Pulmonary artery endothelial cell (primary cell): Measurements from ENCODE around the gene CLIP1. TPM values are rescaled to one million over a fixed set of nuclear protein-coding genes. Genes with fewer than 3 reads are reported as not detected.
"Not testable (repeated sequence)": the region's sequence is repeated elsewhere in the genome, so short reads cannot be mapped to it uniquely, and the experiment has no call there.

Source experiments
- DNase-seq: peaks from one replicate; pipeline ENCODE4 v3.0.0-alpha.2; 2011; ENCODE audit warnings: low read depth, low spot score
- total RNA-seq: library from RNA; depleted of rRNA; stranded (reverse); fragments of >200 nt; gene quantifications from 2 replicates; pipeline ENCODE4 v1.2.3, GENCODE V29; 2014

CLIP1 gene
- total RNA-seq, 1 donor from 2014 or later = 47.4 TPM

DNA sequence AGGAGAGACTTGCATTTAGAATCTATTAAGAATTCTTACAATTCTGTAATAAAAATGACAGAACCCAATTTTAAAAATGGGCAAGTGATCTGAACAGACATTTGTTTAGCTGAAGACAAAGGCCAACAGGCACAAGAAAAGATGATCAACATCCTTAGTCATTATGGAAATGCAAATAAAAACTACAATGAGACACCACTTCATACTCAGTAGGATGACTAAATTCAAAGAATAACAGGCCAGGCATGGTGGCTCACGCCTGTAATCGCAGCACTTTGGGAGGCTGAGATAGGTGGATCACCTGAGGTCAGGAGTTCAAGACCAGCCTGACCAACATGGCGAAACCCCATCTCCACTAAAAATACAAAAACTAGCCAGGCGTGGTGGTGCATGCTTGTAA lies 164.0 kb downstream of the CLIP1 start:
- DNase-seq = not testable (repeated sequence)

DNA sequence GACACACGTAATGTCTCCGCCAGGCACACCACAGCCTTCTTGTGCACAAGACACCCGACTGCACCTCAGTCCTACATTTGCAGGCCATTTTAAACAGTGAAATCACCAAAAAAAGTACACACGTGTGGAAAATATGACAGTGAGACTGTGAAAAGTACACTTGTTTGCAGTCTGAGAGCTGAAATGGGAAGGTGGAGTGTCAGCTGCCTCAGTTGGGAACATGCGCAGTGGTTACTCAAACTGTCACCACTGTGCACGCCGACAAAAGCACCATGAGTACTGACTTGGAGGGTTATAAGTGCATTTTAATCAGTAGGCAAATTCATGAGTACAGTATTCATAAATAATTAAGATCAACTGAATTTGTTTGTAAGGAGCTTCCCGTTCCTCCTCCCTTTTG lies 171.9 kb downstream of the CLIP1 start:
- DNase-seq = no peak

DNA sequence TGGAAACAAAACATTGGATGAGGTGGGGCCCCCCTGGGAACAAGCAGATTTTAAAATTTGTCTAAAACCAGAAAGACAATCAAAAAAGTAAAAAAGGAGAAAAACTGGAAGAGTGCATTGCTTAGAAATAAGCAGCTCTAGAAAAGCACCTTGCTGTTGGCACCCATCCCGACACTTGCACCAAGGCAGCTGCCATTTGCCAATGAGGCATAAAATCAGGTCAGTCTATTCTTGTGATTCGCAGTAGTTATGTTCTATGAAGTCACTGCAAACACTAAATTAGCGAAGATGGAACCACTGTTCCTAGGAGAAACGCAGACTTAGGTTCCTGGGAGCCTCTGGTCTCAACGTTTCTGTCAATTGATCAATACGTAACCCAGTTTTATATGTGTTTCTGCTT lies 172.4 kb downstream of the CLIP1 start:
- DNase-seq = no peak

DNA sequence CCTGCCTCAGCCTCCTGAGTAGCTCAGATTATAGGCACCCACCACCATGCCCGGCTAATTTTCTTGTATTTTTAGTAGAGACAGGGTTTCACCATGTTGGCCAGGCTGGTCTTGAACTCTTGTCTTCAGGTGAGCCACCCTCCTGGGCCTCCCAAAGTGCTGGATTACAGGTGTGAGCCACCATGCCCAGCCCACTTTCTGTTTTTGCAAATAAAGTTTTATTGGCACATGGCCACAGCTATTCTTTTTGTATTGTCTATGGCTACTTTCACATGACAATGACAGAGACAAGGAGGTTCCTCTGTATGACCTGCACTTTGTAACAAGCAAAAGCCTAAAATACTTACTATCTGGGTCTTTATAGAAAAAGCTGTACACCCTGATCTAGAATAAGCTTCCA lies 176.9 kb downstream of the CLIP1 start:
- DNase-seq = no peak

DNA sequence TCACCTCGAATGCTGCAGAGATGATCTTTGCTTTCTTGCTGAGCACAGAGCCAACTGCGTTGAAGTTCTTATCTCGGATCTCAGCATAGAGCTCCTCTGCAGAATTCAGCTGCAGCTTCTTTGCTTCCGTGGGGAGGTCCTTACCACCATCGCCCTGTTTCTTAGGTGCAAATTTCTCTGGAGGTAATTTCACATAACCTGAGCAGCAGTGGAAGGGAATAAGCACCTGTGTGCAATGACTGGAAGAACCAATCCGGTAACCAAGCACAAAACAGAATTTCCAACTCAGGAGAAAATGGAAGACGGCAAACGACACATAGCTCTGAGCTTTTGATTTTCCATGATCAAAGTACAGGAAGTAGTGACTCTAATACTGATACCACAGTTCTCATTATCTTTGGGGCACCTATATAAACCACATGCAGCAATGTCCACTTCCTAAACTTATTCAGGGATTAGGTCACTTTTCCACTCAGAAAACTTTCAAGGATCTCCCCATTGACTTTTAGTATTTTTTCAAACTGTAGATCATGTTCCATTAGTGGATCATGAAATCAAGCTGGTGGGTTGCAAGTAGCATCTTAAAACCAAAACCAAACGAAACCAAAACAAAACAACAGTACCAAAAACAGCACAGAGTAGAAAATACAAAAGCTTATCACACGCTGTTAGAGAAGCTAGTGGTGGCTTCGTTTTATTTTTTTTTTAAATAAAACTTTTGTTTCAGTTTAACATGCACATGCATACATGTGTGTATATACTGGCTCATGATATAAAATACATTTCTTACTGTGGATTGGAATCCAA lies 177.7 kb downstream of the CLIP1 start:
- no peak for DNase-seq

DNA sequence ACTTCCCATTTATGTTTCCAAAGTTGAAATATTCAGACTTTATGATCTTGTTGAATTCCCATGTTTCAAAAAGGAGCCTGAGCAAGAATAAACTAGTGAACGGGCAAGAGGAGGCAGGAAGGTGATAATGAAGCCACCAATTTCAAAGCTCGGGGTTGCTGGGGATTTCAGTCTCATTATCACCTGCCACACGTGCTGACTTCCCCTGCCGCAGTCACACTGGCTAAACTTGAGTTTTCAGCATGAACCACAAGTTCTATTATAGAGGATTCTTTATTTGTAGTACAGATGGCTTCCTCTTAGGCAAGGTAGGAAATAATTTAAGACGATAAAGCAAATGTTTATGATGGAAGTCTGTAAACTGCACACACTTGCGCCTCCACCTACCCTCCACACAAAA lies 178.5 kb downstream of the CLIP1 start:
- DNase-seq = no peak

DNA sequence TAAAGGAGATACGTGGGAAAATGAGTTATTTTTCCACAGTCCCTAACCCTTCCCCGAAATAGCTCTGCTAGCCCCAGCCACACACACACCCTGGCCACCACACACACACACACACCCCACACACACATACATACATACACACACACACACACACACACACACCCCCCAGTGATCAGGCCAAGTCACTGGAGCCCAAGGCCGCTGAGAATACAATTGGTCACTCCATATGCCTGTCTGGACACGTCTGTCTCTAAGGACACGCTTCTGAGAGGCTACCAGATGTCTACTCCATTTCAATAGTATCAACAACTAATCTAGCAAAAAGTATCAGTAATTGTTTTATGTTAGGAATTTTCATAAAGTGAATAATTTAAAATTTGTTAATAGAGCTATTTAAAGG lies 183.6 kb downstream of the CLIP1 start:
- no peak for DNase-seq

DNA sequence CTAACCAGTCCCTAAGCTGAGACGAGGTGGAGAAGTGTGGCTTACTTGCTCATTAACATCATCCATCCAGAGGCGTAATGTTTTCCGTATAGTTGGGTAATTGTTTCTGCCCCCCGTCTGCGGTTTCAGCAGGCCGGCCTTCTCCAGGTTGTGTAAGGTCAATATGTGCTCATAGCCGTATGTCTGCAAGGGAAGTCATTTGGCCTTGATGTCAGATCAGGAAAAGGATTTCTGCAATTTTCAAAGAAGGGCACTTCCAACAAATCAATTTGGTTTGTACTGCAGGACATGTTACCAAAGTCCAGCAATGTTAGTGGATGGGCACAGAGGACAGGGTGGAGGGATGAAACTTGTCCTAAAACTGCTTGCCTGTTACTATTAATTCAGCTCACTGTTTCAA lies 186.7 kb downstream of the CLIP1 start:
- DNase-seq = no peak

DNA sequence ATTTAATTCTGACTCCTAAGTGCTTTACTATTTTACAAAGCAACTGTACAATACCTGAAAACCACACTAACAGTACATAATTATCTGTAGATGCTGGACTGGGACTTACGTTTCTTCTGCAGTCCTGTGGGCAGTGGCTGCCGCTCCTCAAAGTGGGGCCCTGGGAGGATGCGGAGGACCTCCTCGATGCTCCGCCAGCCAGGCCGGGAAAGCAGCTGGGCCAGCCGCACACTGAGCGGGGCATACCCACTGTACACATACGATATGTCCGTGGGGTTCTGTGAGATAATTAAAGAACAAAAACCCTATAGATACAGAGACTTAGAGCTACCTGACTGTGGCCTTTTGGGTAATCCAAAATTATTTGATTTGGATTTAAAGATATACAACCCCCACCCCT lies 189.8 kb downstream of the CLIP1 start:
- no peak for DNase-seq

DNA sequence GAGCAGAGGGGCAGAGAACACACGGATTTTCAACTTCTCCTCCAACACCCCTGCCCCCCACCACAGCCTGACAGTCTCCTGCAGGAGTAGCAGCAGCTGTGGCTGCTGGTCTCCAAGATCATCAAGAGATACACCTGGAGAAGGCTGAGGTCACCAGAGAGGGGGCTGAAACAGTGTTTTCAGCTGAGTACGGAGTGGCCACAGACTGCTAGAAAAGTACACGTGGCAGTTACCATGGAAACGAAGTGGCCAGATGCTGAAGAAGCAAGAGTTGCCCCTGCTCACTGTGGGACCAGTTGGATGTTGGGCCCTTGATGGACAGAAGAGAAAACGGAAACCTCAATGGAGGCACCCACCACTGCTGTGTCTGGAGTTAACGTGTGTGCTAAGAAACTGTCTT lies 191.7 kb downstream of the CLIP1 start:
- no peak for DNase-seq

DNA sequence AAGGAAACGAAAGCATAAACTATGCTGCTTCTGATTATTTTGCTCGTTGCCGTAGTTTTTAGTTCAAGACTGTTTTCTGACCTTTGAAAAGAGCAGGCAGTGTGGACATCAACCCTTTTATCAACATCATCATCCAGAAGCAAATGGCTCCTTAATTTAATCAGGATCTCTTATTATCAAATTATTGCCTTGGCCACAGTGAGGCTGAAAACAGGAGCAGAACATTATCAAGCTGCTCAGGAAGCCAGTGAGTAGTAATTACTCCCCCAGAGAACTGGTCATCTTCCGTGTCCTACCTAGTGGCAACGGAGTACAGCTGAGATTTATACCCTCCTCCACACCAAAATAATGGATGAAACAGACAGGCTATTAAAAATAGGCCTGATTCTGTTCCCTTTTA lies 194.4 kb downstream of the CLIP1 start:
- no peak for DNase-seq

DNA sequence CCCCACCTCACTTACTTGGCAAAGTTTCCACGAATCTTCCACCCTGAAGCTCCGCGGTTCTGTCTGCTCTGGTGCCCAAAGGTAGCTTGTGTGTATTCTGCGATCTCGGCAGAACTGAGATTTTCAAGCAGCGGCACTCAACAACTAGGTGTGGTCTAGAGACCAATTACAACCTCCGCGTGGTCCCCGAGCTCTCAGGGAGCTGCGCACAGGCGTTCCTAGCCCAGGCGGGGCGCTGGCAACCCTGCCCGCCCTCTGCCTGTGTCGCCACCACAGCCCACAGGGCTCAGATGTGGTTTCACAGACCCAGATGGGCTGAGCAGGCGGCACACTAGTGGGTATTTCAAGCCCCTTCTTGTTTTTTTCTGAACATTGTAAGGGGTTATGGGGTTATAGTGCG lies 195.1 kb downstream of the CLIP1 start:
- DNase-seq = no peak

DNA sequence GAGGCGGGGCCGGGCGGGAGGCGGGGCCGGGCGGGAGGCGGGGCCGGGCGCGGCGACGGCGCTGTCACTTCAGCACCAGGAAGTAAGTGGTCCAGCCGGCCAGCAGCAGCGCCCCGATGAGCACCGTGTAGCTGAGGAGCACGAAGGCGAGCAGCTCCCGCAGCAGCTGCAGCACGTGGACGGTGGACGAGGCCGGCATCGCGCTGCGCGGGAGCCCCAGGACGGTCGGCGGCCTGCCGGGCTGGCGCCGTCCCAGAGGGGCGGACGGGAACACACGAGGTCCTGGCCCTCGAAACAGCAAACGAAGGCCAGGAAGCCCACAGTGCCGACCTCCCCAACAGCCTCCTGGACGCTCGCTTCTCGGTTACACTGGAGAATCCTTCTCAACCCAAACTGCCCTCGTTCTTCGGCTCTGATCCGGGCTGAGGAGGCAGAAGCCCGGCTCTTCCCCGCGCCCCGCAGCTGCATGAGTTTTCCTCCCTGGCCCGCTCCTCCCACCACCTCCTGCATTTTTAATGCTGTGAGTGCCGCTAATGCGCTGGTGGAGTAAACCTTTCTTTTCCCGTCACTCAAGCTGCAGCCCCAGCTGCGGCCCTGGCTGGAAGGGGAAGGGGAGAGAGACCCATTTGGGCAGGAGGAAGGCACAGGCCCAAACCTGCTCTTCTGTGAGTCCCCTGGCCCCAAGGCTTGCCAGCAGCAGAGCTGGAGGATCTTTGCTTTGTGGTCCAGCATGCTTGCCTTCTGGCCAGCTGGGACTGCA lies 195.9 kb downstream of the CLIP1 start:
- DNase-seq = no peak

DNA sequence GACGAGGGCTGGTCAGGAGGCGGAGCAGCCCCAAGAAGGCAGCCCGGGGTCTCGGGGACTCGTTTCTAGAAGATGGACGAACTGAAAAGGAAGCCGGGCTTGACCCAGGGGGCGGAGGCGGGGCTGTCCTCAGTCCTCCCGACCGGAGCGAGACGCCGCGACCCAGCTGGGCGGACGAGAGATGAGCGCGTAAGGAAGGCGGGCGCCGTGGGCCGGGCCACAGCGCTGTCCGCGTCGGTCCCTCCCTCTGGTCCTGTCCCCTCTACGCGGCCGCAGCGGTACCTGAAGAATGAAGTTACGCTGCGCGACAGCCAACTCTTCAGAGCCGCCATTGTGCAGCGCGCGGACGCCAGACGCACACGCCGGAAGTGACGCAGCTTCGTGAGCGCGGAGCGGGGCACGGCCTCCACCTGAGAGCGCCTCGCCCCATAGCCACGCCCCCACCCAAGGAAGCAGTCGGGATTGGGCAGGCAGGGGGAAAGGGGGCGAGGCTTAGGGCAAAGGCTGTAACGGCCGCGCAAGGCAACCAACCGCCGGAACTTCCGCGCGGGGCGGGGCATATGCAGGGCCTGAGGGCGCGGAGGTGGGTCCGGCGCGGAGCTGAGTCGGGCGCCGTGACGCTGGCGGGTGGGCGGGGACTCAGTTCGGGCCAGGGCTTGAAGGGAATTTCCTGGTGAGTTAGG lies 196.6 kb downstream of the CLIP1 start, which contains the start of gene DIABLO:
Gene DIABLO, minus strand, starts transcription at position 370 of the 683 bp plus-strand sequence. Its CDS starts 38 bp downstream, at position 332.
- DNase-seq = peak; percentile 97

Other genes starting within 250 kb of the CLIP1 start
- gene IL31, start 248.4 kb downstream of the CLIP1 start, total RNA-seq = not detected in 2 replicates
- gene LRRC43, start 239.5 kb downstream of the CLIP1 start, total RNA-seq = 2.2 TPM in 2 replicates
- gene B3GNT4, start 219.0 kb downstream of the CLIP1 start, total RNA-seq = under 0.01 and 0.04 TPM in 2 replicates
- 56.6 and 62.1 TPM in 2 replicates for gene DIABLO, start 196.6 kb downstream of the CLIP1 start, total RNA-seq
- 16.4 and 30.0 TPM in 2 replicates for gene VPS33A, start 156.2 kb downstream of the CLIP1 start, total RNA-seq
- gene ZCCHC8, start 78.3 kb upstream of the CLIP1 start, total RNA-seq = 11.3 and 17.2 TPM in 2 replicates
- gene RSRC2, start 104.3 kb upstream of the CLIP1 start, total RNA-seq = 32.6 and 48.1 TPM in 2 replicates
- gene KNTC1, start 104.6 kb upstream of the CLIP1 start, total RNA-seq = 25.7 and 42.4 TPM in 2 replicates